Endothelial cell of umbilical vein (primary cell): ENCODE results near the gene CYP2C19. TPM values are rescaled to one million over a fixed set of nuclear protein-coding genes. Genes with fewer than 3 reads are reported as not detected.
"Not testable (repeated sequence)": the region's sequence is repeated elsewhere in the genome, so short reads cannot be mapped to it uniquely, and the experiment has no call there.

Source experiments
- BruUV-seq: library from RNA; stranded (reverse); fragments of 400-500 nt; replicated peaks from 2 replicates; lab custom pipeline; 2021; lab: Mats Ljungman, UMichigan
- CTCF ChIA-PET: fragments of 300-600, 350-600 bp; sonication (Branson Sonifier 250); formaldehyde crosslinking; loops from one replicate; lab custom pipeline; 2021; ENCODE audit warnings: antibody characterized with exemption, inconsistent platforms; lab: Charles Lee
- POLR2A ChIA-PET: fragments of 300-600, 350-600 bp; sonication (Branson Sonifier 250); formaldehyde crosslinking; loops from one replicate; lab custom pipeline; 2021; ENCODE audit warnings: antibody characterized with exemption, inconsistent platforms; lab: Charles Lee
- DNase-seq: peaks from one replicate; pipeline ENCODE4 v3.0.0-alpha.2; 2011; ENCODE audit warnings: low read depth, low spot score
- FAIRE-seq: peaks from 2 replicates; lab custom pipeline; 2011; peaks lifted over from hg19 to GRCh38; lab: Jason Lieb, UNC
- H2AFZ ChIP-seq: 2 replicates; pipeline ENCODE4 v1.6.0; 2012; ENCODE audit warnings: low read depth, low read length, control low read depth, inconsistent platforms
- H3K27ac ChIP-seq: 2 replicates; pipeline ENCODE4 v1.5.1; 2011; ENCODE audit warnings: low read depth, mild to moderate bottlenecking, control low read depth, low read length, moderate library complexity; ENCODE audit not compliant: insufficient read depth
- H3K27me3 ChIP-seq, 2 experiments: 2 replicates each; pipeline versions ENCODE4 v1.6.0 to v1.6.1; 2011; ENCODE audit warnings: low read length in 2 of 2, mixed read lengths in 1 of 2; ENCODE audit not compliant: control insufficient read depth in 2 of 2, insufficient read depth in 2 of 2
- H3K36me3 ChIP-seq, 2 experiments: 2 replicates in 1 of 2; 3 replicates in 1 of 2; pipeline ENCODE4 v1.5.1; 2011; ENCODE audit warnings: low read length in 2 of 2, mild to moderate bottlenecking in 1 of 2, moderate library complexity in 1 of 2; ENCODE audit not compliant: control insufficient read depth in 2 of 2, insufficient read depth in 2 of 2; ENCODE audit errors: extremely low read depth in 1 of 2
- H3K4me1 ChIP-seq: 3 replicates; pipeline ENCODE4 v1.5.1; 2011; ENCODE audit warnings: mild to moderate bottlenecking, low read length; ENCODE audit not compliant: control insufficient read depth, insufficient read depth; ENCODE audit errors: extremely low read depth
- H3K4me2 ChIP-seq: 2 replicates; pipeline ENCODE4 v1.6.1; 2011; ENCODE audit warnings: low read length, control low read depth, mixed read lengths; ENCODE audit not compliant: insufficient read depth
- H3K4me3 ChIP-seq, 3 experiments: fragments of 200-600 bp in 1 of 3; sonication (generic), shearing (Covaris generic) in 1 of 3; replicated peaks in 1 of 3; 2 replicates each; pipeline ENCODE4 v1.5.1; 2011 to 2016; ENCODE audit warnings: control low read depth in 3 of 3, low read length in 3 of 3, mild to moderate bottlenecking in 2 of 3, inconsistent platforms in 1 of 3, low read depth in 1 of 3, moderate library complexity in 1 of 3; ENCODE audit not compliant: insufficient read depth in 1 of 3
- H3K79me2 ChIP-seq: 2 replicates; pipeline ENCODE4 v1.6.0; 2012; ENCODE audit warnings: low read length, inconsistent platforms; ENCODE audit not compliant: control insufficient read depth, insufficient read depth
- H3K9ac ChIP-seq: replicated peaks from 2 replicates; pipeline ENCODE3; 2011; ENCODE audit warnings: low read length, control low read depth; ENCODE audit not compliant: insufficient read depth; ENCODE audit errors: extremely low read depth
- H3K9me1 ChIP-seq: replicated peaks from 3 replicates; pipeline ENCODE4 v1.6.0; 2011; ENCODE audit warnings: mild to moderate bottlenecking, low read length; ENCODE audit not compliant: control insufficient read depth, insufficient read depth; ENCODE audit errors: extremely low read depth
- H3K9me3 ChIP-seq: replicated peaks from 2 replicates; pipeline ENCODE4 v1.5.1; 2012; ENCODE audit warnings: low read length, inconsistent platforms; ENCODE audit not compliant: control insufficient read depth, insufficient read depth
- H4K20me1 ChIP-seq: replicated peaks from 2 replicates; pipeline ENCODE3; 2011; ENCODE audit warnings: mild to moderate bottlenecking, low read length; ENCODE audit not compliant: control insufficient read depth, insufficient read depth; ENCODE audit errors: extremely low read depth
- CTCF ChIP-seq, 2 donors: IDR thresholded peaks; 1 replicate in 1 of 2; 2 replicates in 1 of 2; pipeline ENCODE4 v1.5.1; 2011; ENCODE audit warnings: low read length in 2 of 2, mild to moderate bottlenecking in 2 of 2, moderate library complexity in 2 of 2, control low read depth in 1 of 2, inconsistent platforms in 1 of 2, low read depth in 1 of 2; ENCODE audit not compliant: insufficient read depth in 1 of 2; ENCODE audit errors: extremely low read depth in 1 of 2
- EZH2 ChIP-seq: IDR thresholded peaks from 2 replicates; pipeline ENCODE4 v1.6.1; 2012; ENCODE audit warnings: borderline replicate concordance, low read depth, mild to moderate bottlenecking, moderate library complexity, low read length, inconsistent platforms; ENCODE audit not compliant: severe bottlenecking
- FOS ChIP-seq: IDR thresholded peaks from 2 replicates; pipeline ENCODE4 v1.6.1; 2011; ENCODE audit warnings: mild to moderate bottlenecking, low read length, moderate library complexity, borderline replicate concordance; ENCODE audit not compliant: insufficient read depth
- GATA2 ChIP-seq: IDR thresholded peaks from 2 replicates; pipeline ENCODE4 v1.7.0; 2011; ENCODE audit warnings: low read depth, mild to moderate bottlenecking, moderate library complexity, mixed read lengths, low read length; ENCODE audit not compliant: insufficient read length, insufficient read depth
- JUN ChIP-seq: IDR thresholded peaks from 2 replicates; pipeline ENCODE4 v1.6.1; 2011; ENCODE audit warnings: borderline replicate concordance, low read depth; ENCODE audit not compliant: insufficient read length, insufficient read depth
- MAX ChIP-seq: IDR thresholded peaks from 2 replicates; pipeline ENCODE4 v1.6.1; 2011; ENCODE audit not compliant: insufficient read depth, insufficient read length
- MYC ChIP-seq: IDR thresholded peaks from one replicate; pipeline ENCODE4 v1.6.1; 2011; ENCODE audit warnings: mild to moderate bottlenecking, low read depth, low read length
- POLR2A ChIP-seq: IDR thresholded peaks from 2 replicates; pipeline ENCODE4 v1.6.1; 2012; ENCODE audit warnings: low read depth, mild to moderate bottlenecking, control low read depth, low read length
- POLR2AphosphoS5 ChIP-seq: IDR thresholded peaks from 2 replicates; pipeline ENCODE4 v1.6.1; 2012; ENCODE audit warnings: low read depth, mild to moderate bottlenecking, control low read depth, low read length, moderate library complexity; ENCODE audit not compliant: insufficient read depth
- dilution Hi-C: fragments of 300-500 bp; cut with MboI; formaldehyde crosslinking; loops from one replicate; pipeline ENCODE4 v1.15.0; 2019; ENCODE audit warnings: low sequenced_read_pairs; ENCODE audit not compliant: extremely low pct_ligation_motif_present
- intact Hi-C: fragments of 100-400 bp; cut with micrococcal nuclease; formaldehyde crosslinking; loops from one replicate; pipeline ENCODE4 v1.10.0; 2022
- polyA plus RNA-seq, 4 experiments: library from polyadenylated mRNA; depleted of rRNA in 3 of 4; stranded (reverse) in 3 of 4; unstranded in 1 of 4; fragments of >200 nt; gene quantifications; 2 replicates each; pipeline versions ENCODE4 v1.2.1 to v1.2.3, GENCODE V29; 2011 to 2012; ENCODE audit warnings: missing spikeins in 1 of 4
- total RNA-seq: library from RNA; stranded (reverse); gene quantifications from 2 replicates; pipeline ENCODE4 v1.2.3, GENCODE V29; 2021

The CYP2C19 gene
- total and polyA plus RNA-seq, 2 donors (not counting 3 experiments of a cell fraction or from before 2014, with no cell fraction given) = not detected

- H2AFZ ChIP-seq = no peak overlapping the region
- no peaks in the 10 kb centered on the region for H3K4me1 ChIP-seq
- H3K4me2 ChIP-seq = no peak overlapping the region
- CTCF ChIA-PET = no interaction called here
- H3K27ac ChIP-seq = no peak overlapping the region
- no peak for DNase-seq
- POLR2A ChIA-PET = no interaction called here
- TF ChIP-seq JUN (no peak), POLR2AphosphoS5 (no peak), MYC (no peak), GATA2 (no peak), CTCF (IDR thresholded peaks at IDR 0.05; ENCODE audit: extremely low read depth in 1 of 2, insufficient read depth in 1 of 2, low read depth in 1 of 2, low read length in 2 of 2) (no peak), FOS (no peak), EZH2 (no peak), MAX (no peak), POLR2A (no peak)
- no peaks in the 10 kb centered on the region for H3K79me2 ChIP-seq
- H3K9me3 ChIP-seq = no peaks in the 10 kb centered on the region
- H4K20me1 ChIP-seq = no peaks in the 10 kb centered on the region
- no peak overlapping the region for H3K9ac ChIP-seq
- no peak for FAIRE-seq
- no peaks in the 10 kb centered on the region for H3K36me3 ChIP-seq
- no peak overlapping the region for H3K4me3 ChIP-seq
- intact Hi-C loops (no loop called here), dilution Hi-C loops (no loop called here)
- H3K27me3 ChIP-seq = no peaks in the 10 kb centered on the region
- H3K9me1 ChIP-seq = no peaks in the 10 kb centered on the region
- BruUV-seq = no TSS peak
Observed at GRCh38 chr10:94890264-94891022, 128.0 kb downstream of the CYP2C19 start.

- H4K20me1 ChIP-seq, H3K4me2 ChIP-seq, CTCF ChIA-PET, H3K9ac ChIP-seq, H3K27ac ChIP-seq, POLR2A ChIA-PET, H3K27me3 ChIP-seq, H3K36me3 ChIP-seq, intact Hi-C loops, H3K4me3 ChIP-seq, DNase-seq, H2AFZ ChIP-seq, H3K79me2 ChIP-seq, H3K9me3 ChIP-seq, BruUV-seq, FAIRE-seq, H3K9me1 ChIP-seq, dilution Hi-C loops, H3K4me1 ChIP-seq: not testable (repeated sequence)
Observed at GRCh38 chr10:94898414-94898813, 135.9 kb downstream of the CYP2C19 start.
